K562 (cell line): Measurements from ENCODE around the gene TRMT1L. TPM values are rescaled to one million over a fixed set of nuclear protein-coding genes. Genes with fewer than 3 reads are reported as not detected.
A peak's percentile ranks its signal among the peaks of the same experiment; 100 is the strongest.
"Not testable (repeated sequence)": the region's sequence is repeated elsewhere in the genome, so short reads cannot be mapped to it uniquely, and the experiment has no call there.

ENCODE experiments used
- ATAC-seq: fragments of 200-7000 bp; cut with Tn5 transposase; 3 replicates; pipeline ENCODE4 v1.9.1; 2020; ENCODE audit warnings: moderate library complexity
- BruUV-seq: library from RNA; stranded (reverse); fragments of 400-500 nt; replicated peaks from 2 replicates; lab custom pipeline; 2021; lab: Mats Ljungman, UMichigan
- CTCF ChIA-PET: fragments of 300-600 bp; formaldehyde crosslinking; extraction: SDS; loops from one replicate; lab custom pipeline; 2021; ENCODE audit warnings: low intra/inter-chr PET ratio; lab: Yijun Ruan, JAX
- POLR2A ChIA-PET: fragments of 300-600, 350-650 bp; sonication (Branson Sonifier 250); formaldehyde crosslinking; extraction: SDS; loops from one replicate; lab custom pipeline; 2021; ENCODE audit warnings: antibody characterized with exemption, inconsistent platforms; lab: Yijun Ruan, JAX
- DNase-seq, 4 experiments: peaks; one replicate each; pipeline versions ENCODE4 v3.0.0 to v3.0.0-alpha.2; 2011 to 2018; ENCODE audit warnings: low spot score in 3 of 4, mixed read lengths in 3 of 4; ENCODE audit errors: extremely low read depth in 1 of 4
- FAIRE-seq: peaks from 2 replicates; lab custom pipeline; 2011; peaks lifted over from hg19 to GRCh38; lab: Jason Lieb, UNC
- H2AFZ ChIP-seq: 2 replicates; pipeline ENCODE4 v1.6.0; 2011; ENCODE audit warnings: low read depth, low read length, control low read depth, inconsistent platforms
- H3K27ac ChIP-seq: fragments of 200-600 bp; 3 replicates; pipeline ENCODE4 v1.8.0; 2011; ENCODE audit warnings: low read depth, mild to moderate bottlenecking, control low read depth, inconsistent platforms, low read length, moderate library complexity, mixed read lengths; ENCODE audit errors: extremely low read depth
- H3K27me3 ChIP-seq, 2 experiments: fragments of 300-600 bp in 1 of 2; 2 replicates in 1 of 2; 3 replicates in 1 of 2; pipeline versions ENCODE4 v1.6.0 to v1.8.0; 2011; ENCODE audit warnings: inconsistent platforms in 2 of 2, low read length in 2 of 2, mild to moderate bottlenecking in 1 of 2, mixed read lengths in 1 of 2, moderate library complexity in 1 of 2; ENCODE audit not compliant: control insufficient read depth in 2 of 2, insufficient read depth in 2 of 2
- H3K36me3 ChIP-seq: fragments of 300-600 bp; 3 replicates; pipeline ENCODE4 v1.8.0; 2011; ENCODE audit warnings: mild to moderate bottlenecking, low read length, inconsistent platforms; ENCODE audit not compliant: control insufficient read depth, insufficient read depth
- H3K4me1 ChIP-seq, 2 experiments: fragments of 200-600 bp in 1 of 2; replicated peaks in 1 of 2; 2 replicates in 1 of 2; 3 replicates in 1 of 2; pipeline versions ENCODE4 v1.5.1 to v1.8.0; 2011; ENCODE audit warnings: inconsistent platforms in 2 of 2, low read length in 2 of 2, mild to moderate bottlenecking in 1 of 2, mixed read lengths in 1 of 2, moderate library complexity in 1 of 2; ENCODE audit not compliant: control insufficient read depth in 2 of 2, insufficient read depth in 2 of 2
- H3K4me2 ChIP-seq: 2 replicates; pipeline ENCODE4 v1.6.1; 2011; ENCODE audit warnings: low read length, control low read depth, inconsistent platforms, mixed read lengths; ENCODE audit not compliant: insufficient read depth
- H3K4me3 ChIP-seq: fragments of 200-600 bp; sonication (generic), shearing (Covaris generic); 2 replicates; pipeline ENCODE4 v1.5.1; 2016; ENCODE audit warnings: control low read depth, inconsistent platforms
- H3K79me2 ChIP-seq: fragments of 200-600 bp; 3 replicates; pipeline ENCODE4 v1.8.0; 2011; ENCODE audit warnings: low read length, inconsistent platforms; ENCODE audit not compliant: control insufficient read depth, insufficient read depth
- H3K9ac ChIP-seq, 2 experiments: 2 replicates each; pipeline versions ENCODE4 v1.6.0 to v1.6.1; 2011; ENCODE audit warnings: low read depth in 2 of 2, low read length in 2 of 2, control low read depth in 1 of 2, inconsistent platforms in 1 of 2, mild to moderate bottlenecking in 1 of 2, mixed read lengths in 1 of 2; ENCODE audit not compliant: insufficient read depth in 1 of 2
- H3K9me1 ChIP-seq: one replicate; pipeline ENCODE4 v1.6.0; 2011; ENCODE audit warnings: inconsistent platforms, mild to moderate bottlenecking, low read length, moderate library complexity; ENCODE audit not compliant: control insufficient read depth, insufficient read depth
- H3K9me3 ChIP-seq: replicated peaks from 2 replicates; pipeline ENCODE4 v1.5.1; 2011; ENCODE audit warnings: low read depth, low read length, inconsistent platforms; ENCODE audit not compliant: control insufficient read depth, insufficient read depth
- H4K20me1 ChIP-seq: replicated peaks from 2 replicates; pipeline ENCODE4 v1.6.1; 2011; ENCODE audit warnings: low read length, inconsistent platforms, mixed read lengths; ENCODE audit not compliant: control insufficient read depth, insufficient read depth
- CREB3 ChIP-seq: fragments of 450-650 bp; conservative IDR thresholded peaks from 2 replicates; pipeline ENCODE4 v1.6.1; 2016; ENCODE audit warnings: missing genetic modification characterization, low read depth, mild to moderate bottlenecking, missing compliant biosample characterization, moderate library complexity
- FOSL1 ChIP-seq: fragments of 200-800 bp; sonication (Bioruptor generic); conservative IDR thresholded peaks from 2 replicates; pipeline ENCODE4 v1.6.1; 2016; ENCODE audit warnings: missing genetic modification characterization, missing compliant biosample characterization
- MEF2A ChIP-seq: IDR thresholded peaks from 2 replicates; pipeline ENCODE4 v1.6.1; 2011; ENCODE audit warnings: low read depth, mild to moderate bottlenecking, low read length, moderate library complexity; ENCODE audit not compliant: control insufficient read depth
- SMC3 ChIP-seq: conservative IDR thresholded peaks from 2 replicates; pipeline ENCODE4 v1.6.1; 2011; ENCODE audit warnings: low read depth, low read length, improper control_type of control experiment; ENCODE audit not compliant: insufficient read depth
- SNIP1 ChIP-seq: fragments of 450-650 bp; IDR thresholded peaks from 2 replicates; pipeline ENCODE4 v1.7.1; 2017; ENCODE audit warnings: low read depth, mild to moderate bottlenecking
- ZHX1 ChIP-seq: fragments of 150-350 bp; conservative IDR thresholded peaks from 2 replicates; pipeline ENCODE4 v1.6.1; 2014; ENCODE audit warnings: low read length
- ZNF395 ChIP-seq: fragments of 200-800 bp; sonication (Bioruptor generic); IDR thresholded peaks from 2 replicates; pipeline ENCODE4 v1.6.1; 2017; ENCODE audit warnings: missing genetic modification characterization, missing compliant biosample characterization
- ZNF507 ChIP-seq: conservative IDR thresholded peaks from 2 replicates; pipeline ENCODE4 v1.6.1; 2017; ENCODE audit warnings: missing genetic modification characterization, missing compliant biosample characterization
- ZNF764 ChIP-seq: fragments of 250-450 bp; sonication (Bioruptor Pico); IDR thresholded peaks from 2 replicates; pipeline ENCODE4 v1.4.0; 2020; ENCODE audit warnings: low read depth, mild to moderate bottlenecking, moderate library complexity
- WGBS: fragments of 100-300 bp; shearing (Covaris generic); methylation state at CpG from one replicate; pipeline ENCODE4 v1.1.6; 2016; ENCODE audit warnings: low coverage, mixed read lengths; ENCODE audit not compliant: insufficient coverage; ENCODE audit errors: missing lambda C conversion rate; 5-methylcytosine and 5-hydroxymethylcytosine counted together
- in situ Hi-C: fragments of 300-500 bp; cut with MboI; formaldehyde crosslinking; loops from 4 replicates; pipeline ENCODE4 v1.15.0; 2018; ENCODE audit warnings: inconsistent platforms, mixed read lengths
- intact Hi-C: fragments of 100-400 bp; cut with micrococcal nuclease; formaldehyde crosslinking; loops from 2 replicates; pipeline ENCODE4 v1.14.2; 2022
- polyA plus RNA-seq, 8 experiments: library from polyadenylated mRNA; depleted of rRNA in 4 of 8; stranded (reverse) in 5 of 8; unstranded in 3 of 8; fragments of >200 nt; fragmentation: Nextera tagmentation in 2 of 8; fragmentation: Illumina TruSeq in 1 of 8; extraction: Ambion mirVana in 2 of 8; extraction: Trizol in 1 of 8; gene quantifications; 2 replicates each; pipeline versions ENCODE4 v1.2.1 to v1.2.3, GENCODE V29; 2011 to 2014; ENCODE audit warnings: inconsistent platforms in 1 of 8, missing spikeins in 1 of 8
- total RNA-seq, 7 experiments: library from RNA; depleted of rRNA in 6 of 7; stranded (reverse); fragments of >200 nt in 6 of 7; fragmentation: Illumina TruSeq in 2 of 7; extraction: Trizol in 2 of 7; gene quantifications; 2 replicates each; pipeline versions ENCODE4 v1.2.1 to v1.2.3, GENCODE V29; 2011 to 2021; ENCODE audit warnings: low replicate concordance in 1 of 7

The TRMT1L gene
- total and polyA plus RNA-seq, 9 of the 15 experiments (the other 6 are each of a cell fraction or from before 2014, with no cell fraction given), result 6.4 to 88.9 (median 32.9) TPM

- TF ChIP-seq CREB3, result no peak
- TF ChIP-seq ZNF764 (CRISPR knock-in tag), result no peak
These were observed 44.1 kb upstream of the TRMT1L start (continued) for GRCh38 chr1:185200889-185201288.

GRCh38 chr1:185198712-185199111 is 42.0 kb upstream of the TRMT1L start:
- H3K9me3 ChIP-seq, FAIRE-seq, H3K79me2 ChIP-seq, H3K9ac ChIP-seq, ATAC-seq, in situ Hi-C loops, H3K27me3 ChIP-seq, H4K20me1 ChIP-seq, H3K36me3 ChIP-seq, H3K27ac ChIP-seq, H3K4me2 ChIP-seq, H3K4me3 ChIP-seq, intact Hi-C loops, POLR2A ChIA-PET, H3K9me1 ChIP-seq, BruUV-seq, DNase-seq, H2AFZ ChIP-seq, H3K4me1 ChIP-seq: not testable (repeated sequence)
- CTCF ChIA-PET, result interaction anchor here (0.7 kb wide), 1 partner anchor 481 kb away, joined by 3 read pairs; no protein-coding TSS in a partner anchor
- 25% methylated on average over 2 of the region's 4 CpGs for WGBS
- peak; percentile 95 for TF ChIP-seq ZNF507

GRCh38 chr1:185193756-185194155 is 37.0 kb upstream of the TRMT1L start:
- DNase-seq, result no peak
- Histone ChIP-seq H3K4me1 (no peaks in the 10 kb centered on the region), H3K36me3 (no peaks in the 10 kb centered on the region), H3K9ac (no peak overlapping the region), H3K79me2 (no peaks in the 10 kb centered on the region), H4K20me1 (no peaks in the 10 kb centered on the region), H3K4me2 (no peak overlapping the region), H2AFZ (no peak overlapping the region), H3K4me3 (no peak overlapping the region), H3K27me3 (no peaks in the 10 kb centered on the region), H3K27ac (no peak overlapping the region), H3K9me1 (no peaks in the 10 kb centered on the region), H3K9me3 (no peaks in the 10 kb centered on the region)
- ChIA-PET CTCF (no interaction called here), POLR2A (no interaction called here)
- no peak for FAIRE-seq
- in situ Hi-C loops, result no loop called here
- BruUV-seq, result no TSS peak
- intact Hi-C loops, result no loop called here
- no peak for ATAC-seq
- 28% methylated on average over 1 of the region's 1 CpG for WGBS
- TF ChIP-seq FOSL1 (tag), result no peak
- no peak for TF ChIP-seq SNIP1
- no peak for TF ChIP-seq ZHX1
- TF ChIP-seq ZNF395 (CRISPR knock-in tag), result no peak
- no peak for TF ChIP-seq SMC3
- no peak for TF ChIP-seq MEF2A
